HepG2 (cell line): ENCODE measurements around the gene AGFG1. TPM values are rescaled to one million over a fixed set of nuclear protein-coding genes. Genes with fewer than 3 reads are reported as not detected.
A peak's percentile ranks its signal among the peaks of the same experiment; 100 is the strongest.

Experiments used
- CEBPG ChIP-seq: IDR thresholded peaks from 2 replicates; pipeline ENCODE4 v1.6.1; 2016
- EHMT2 ChIP-seq: fragments of 200-600 bp; sonication (generic); IDR thresholded peaks from 2 replicates; pipeline ENCODE4 v1.7.0; 2017; ENCODE audit warnings: antibody characterized with exemption, low read depth, low read length, borderline replicate concordance
- ETV6 ChIP-seq: sonication (generic); formaldehyde crosslinking; conservative IDR thresholded peaks from 2 replicates; pipeline ENCODE4 v1.4.0; 2020; ENCODE audit warnings: missing genetic modification reagents
- FOXP1 ChIP-seq, 2 experiments: fragments of 450-650 bp in 1 of 2; IDR thresholded peaks; 2 replicates each; pipeline ENCODE4 v1.6.1; 2017 to 2018; ENCODE audit warnings: antibody characterized with exemption in 1 of 2
- NFATC3 ChIP-seq: sonication (generic); formaldehyde crosslinking; IDR thresholded peaks from 2 replicates; pipeline ENCODE4 v1.5.1; 2020; ENCODE audit warnings: mild to moderate bottlenecking, missing genetic modification reagents
- TBL1XR1 ChIP-seq: fragments of 150-350 bp; IDR thresholded peaks from 2 replicates; pipeline ENCODE4 v1.6.1; 2014; ENCODE audit warnings: borderline replicate concordance, low read length; ENCODE audit not compliant: partially characterized antibody
- ZFP62 ChIP-seq: sonication (generic); formaldehyde crosslinking; IDR thresholded peaks from 2 replicates; pipeline ENCODE4 v1.4.0; 2020; ENCODE audit warnings: missing genetic modification reagents
- ZFY ChIP-seq: sonication (generic); formaldehyde crosslinking; IDR thresholded peaks from 2 replicates; pipeline ENCODE4 v1.4.0; 2020; ENCODE audit warnings: missing genetic modification reagents
- polyA plus RNA-seq, 8 experiments: library from polyadenylated mRNA; depleted of rRNA in 3 of 8; stranded (reverse) in 7 of 8; unstranded in 1 of 8; fragments of >200 nt; fragmentation: Illumina TruSeq in 4 of 8; extraction: Trizol in 4 of 8; gene quantifications; 2 replicates each; pipeline versions ENCODE4 v1.2.1 to v1.2.3, GENCODE V29; 2011 to 2016; ENCODE audit warnings: low read depth in 4 of 8, missing spikeins in 1 of 8, mixed read lengths in 1 of 8; ENCODE audit not compliant: insufficient read depth in 1 of 8
- total RNA-seq, 5 experiments: library from RNA; depleted of rRNA; stranded (reverse); fragments of >200 nt; fragmentation: Illumina TruSeq; extraction: Trizol; gene quantifications; 2 replicates each; pipeline ENCODE4 v1.2.3, GENCODE V29; 2016; ENCODE audit warnings: low read depth in 1 of 5
- TF ChIP-seq, protein P1 (sequence below): IDR thresholded peaks from 2 replicates; pipeline ENCODE4 v1.6.1; 2012; ENCODE audit warnings: low read length, improper control_type of control experiment
- TF ChIP-seq, protein P2 (sequence below): sonication (generic); formaldehyde crosslinking; IDR thresholded peaks from one replicate; pipeline ENCODE4 v1.5.1; 2020; ENCODE audit warnings: mild to moderate bottlenecking, missing genetic modification reagents; ENCODE audit errors: not compliant biosample characterization

Gene AGFG1
- total and polyA plus RNA-seq, 2 of the 13 experiments (the other 11 are each of a cell fraction or from before 2014, with no cell fraction given) = 145 to 168 TPM

DNA sequence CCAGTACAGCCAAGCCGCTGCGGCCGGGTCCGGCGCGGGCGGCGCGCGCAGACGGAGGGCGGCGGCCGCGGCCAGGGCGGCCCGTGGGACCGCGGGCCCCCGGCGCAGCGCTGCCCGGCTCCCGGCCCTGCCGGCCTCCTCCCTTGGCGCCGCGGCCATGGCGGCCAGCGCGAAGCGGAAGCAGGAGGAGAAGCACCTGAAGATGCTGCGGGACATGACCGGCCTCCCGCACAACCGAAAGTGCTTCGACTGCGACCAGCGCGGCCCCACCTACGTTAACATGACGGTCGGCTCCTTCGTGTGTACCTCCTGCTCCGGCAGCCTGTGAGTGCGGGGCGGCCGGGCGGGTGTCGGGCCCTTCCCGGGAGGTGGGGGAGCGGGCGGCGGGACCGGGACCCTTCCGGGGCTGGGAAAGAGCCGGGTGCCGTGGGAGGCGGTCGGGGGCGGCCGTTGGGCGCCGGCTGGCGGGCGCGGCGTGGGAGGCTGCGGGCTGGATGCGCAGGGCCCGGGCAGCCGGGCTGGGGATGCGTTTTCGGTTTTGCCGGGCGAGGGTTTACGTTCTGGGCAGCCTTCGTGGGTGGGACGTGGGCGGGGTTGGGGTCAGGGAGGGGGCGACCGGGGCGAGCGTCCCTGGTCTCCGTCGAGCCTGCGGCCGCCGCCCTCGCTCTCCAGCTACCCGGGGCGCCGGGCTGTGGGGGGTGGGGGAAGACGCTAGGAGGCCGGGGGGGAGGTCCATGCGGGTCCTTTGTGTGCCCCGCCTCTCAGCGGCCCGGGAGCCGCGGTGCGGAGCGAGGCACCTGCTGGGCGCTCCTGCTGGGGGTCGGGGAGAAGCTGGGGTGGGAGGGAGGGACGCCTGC is 537 bp downstream of the AGFG1 start (continued):
- TF ChIP-seq, protein P1, sequence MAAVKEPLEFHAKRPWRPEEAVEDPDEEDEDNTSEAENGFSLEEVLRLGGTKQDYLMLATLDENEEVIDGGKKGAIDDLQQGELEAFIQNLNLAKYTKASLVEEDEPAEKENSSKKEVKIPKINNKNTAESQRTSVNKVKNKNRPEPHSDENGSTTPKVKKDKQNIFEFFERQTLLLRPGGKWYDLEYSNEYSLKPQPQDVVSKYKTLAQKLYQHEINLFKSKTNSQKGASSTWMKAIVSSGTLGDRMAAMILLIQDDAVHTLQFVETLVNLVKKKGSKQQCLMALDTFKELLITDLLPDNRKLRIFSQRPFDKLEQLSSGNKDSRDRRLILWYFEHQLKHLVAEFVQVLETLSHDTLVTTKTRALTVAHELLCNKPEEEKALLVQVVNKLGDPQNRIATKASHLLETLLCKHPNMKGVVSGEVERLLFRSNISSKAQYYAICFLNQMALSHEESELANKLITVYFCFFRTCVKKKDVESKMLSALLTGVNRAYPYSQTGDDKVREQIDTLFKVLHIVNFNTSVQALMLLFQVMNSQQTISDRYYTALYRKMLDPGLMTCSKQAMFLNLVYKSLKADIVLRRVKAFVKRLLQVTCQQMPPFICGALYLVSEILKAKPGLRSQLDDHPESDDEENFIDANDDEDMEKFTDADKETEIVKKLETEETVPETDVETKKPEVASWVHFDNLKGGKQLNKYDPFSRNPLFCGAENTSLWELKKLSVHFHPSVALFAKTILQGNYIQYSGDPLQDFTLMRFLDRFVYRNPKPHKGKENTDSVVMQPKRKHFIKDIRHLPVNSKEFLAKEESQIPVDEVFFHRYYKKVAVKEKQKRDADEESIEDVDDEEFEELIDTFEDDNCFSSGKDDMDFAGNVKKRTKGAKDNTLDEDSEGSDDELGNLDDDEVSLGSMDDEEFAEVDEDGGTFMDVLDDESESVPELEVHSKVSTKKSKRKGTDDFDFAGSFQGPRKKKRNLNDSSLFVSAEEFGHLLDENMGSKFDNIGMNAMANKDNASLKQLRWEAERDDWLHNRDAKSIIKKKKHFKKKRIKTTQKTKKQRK = no peak
- TF ChIP-seq CEBPG (CRISPR knock-in tag) (no peak), ETV6 (CRISPR knock-in tag) (0 out of 2 replicates have a peak, but pooled peaks have one; percentile 6), ZFY (CRISPR knock-in tag) (peak; percentile 76), FOXP1 (IDR thresholded peaks at IDR 0.05) (no peak), FOXP1 (CRISPR knock-in tag; IDR thresholded peaks at IDR 0.05) (no peak), ZFP62 (no peak), TBL1XR1 (no peak), NFATC3 (no peak), EHMT2 (no peak)
- TF ChIP-seq, protein P2, sequence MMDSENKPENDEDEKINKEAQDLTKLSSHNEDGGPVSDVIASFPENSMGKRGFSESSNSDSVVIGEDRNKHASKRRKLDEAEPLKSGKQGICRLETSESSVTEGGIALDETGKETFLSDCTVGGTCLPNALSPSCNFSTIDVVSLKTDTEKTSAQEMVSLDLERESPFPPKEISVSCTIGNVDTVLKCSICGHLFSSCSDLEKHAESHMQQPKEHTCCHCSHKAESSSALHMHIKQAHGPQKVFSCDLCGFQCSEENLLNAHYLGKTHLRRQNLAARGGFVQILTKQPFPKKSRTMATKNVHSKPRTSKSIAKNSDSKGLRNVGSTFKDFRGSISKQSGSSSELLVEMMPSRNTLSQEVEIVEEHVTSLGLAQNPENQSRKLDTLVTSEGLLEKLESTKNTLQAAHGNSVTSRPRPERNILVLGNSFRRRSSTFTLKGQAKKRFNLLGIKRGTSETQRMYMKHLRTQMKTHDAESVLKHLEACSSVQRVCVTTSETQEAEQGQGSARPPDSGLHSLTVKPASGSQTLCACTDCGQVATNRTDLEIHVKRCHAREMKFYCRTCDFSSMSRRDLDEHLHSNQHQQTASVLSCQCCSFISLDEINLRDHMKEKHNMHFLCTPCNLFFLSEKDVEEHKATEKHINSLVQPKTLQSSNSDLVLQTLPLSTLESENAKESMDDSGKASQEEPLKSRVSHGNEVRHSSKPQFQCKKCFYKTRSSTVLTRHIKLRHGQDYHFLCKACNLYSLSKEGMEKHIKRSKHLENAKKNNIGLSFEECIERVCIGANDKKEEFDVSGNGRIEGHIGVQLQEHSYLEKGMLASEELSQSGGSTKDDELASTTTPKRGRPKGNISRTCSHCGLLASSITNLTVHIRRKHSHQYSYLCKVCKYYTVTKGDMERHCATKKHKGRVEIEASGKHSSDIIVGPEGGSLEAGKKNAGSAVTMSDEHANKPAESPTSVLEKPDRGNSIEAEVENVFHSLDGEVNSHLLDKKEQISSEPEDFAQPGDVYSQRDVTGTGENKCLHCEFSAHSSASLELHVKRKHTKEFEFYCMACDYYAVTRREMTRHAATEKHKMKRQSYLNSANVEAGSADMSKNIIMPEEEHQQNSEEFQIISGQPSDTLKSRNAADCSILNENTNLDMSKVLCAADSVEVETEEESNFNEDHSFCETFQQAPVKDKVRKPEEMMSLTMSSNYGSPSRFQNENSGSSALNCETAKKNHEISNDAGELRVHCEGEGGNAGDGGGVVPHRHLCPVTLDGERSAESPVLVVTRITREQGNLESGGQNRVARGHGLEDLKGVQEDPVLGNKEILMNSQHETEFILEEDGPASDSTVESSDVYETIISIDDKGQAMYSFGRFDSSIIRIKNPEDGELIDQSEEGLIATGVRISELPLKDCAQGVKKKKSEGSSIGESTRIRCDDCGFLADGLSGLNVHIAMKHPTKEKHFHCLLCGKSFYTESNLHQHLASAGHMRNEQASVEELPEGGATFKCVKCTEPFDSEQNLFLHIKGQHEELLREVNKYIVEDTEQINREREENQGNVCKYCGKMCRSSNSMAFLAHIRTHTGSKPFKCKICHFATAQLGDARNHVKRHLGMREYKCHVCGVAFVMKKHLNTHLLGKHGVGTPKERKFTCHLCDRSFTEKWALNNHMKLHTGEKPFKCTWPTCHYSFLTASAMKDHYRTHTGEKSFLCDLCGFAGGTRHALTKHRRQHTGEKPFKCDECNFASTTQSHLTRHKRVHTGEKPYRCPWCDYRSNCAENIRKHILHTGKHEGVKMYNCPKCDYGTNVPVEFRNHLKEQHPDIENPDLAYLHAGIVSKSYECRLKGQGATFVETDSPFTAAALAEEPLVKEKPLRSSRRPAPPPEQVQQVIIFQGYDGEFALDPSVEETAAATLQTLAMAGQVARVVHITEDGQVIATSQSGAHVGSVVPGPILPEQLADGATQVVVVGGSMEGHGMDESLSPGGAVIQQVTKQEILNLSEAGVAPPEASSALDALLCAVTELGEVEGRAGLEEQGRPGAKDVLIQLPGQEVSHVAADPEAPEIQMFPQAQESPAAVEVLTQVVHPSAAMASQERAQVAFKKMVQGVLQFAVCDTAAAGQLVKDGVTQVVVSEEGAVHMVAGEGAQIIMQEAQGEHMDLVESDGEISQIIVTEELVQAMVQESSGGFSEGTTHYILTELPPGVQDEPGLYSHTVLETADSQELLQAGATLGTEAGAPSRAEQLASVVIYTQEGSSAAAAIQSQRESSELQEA = no peak
